ENCODE measurements around the gene LRCH1. TPM values are rescaled to one million over a fixed set of nuclear protein-coding genes. Genes with fewer than 3 reads are reported as not detected.

LRCH1 gene
- total and polyA plus RNA-seq, 2 of the 4 experiments (the other 2 are of a cell fraction) = 7.0 to 8.8 TPM

- Histone ChIP-seq H2AFZ (replicated peaks; ENCODE audit: low read length, poor library complexity) (peak overlapping the region; percentile 40), H3K9me3 (ENCODE audit: control insufficient read depth, insufficient read depth, low read length) (no peaks in the 10 kb centered on the region)
- ATAC-seq (ENCODE audit: low read depth) = no peak
Observed at GRCh38 chr13:46571189-46571908, 18.4 kb downstream of the LRCH1 start.

More at GRCh38 chr13:46571189-46571908, 18.4 kb downstream of the LRCH1 start:
- DNase-seq = peak; percentile 76
- no peak overlapping the region; the same call in 2 of the 3 replicates for H2BK15ac ChIP-seq (ENCODE audit: low read depth, low read length)
- no peak overlapping the region for H2BK20ac ChIP-seq (ENCODE audit: low read depth, low read length)
- peak overlapping the region; percentile 34 for H2BK5ac ChIP-seq (ENCODE audit: low read depth, low read length, poor library complexity, severe bottlenecking)
- in situ Hi-C loops (cut with MboI; ENCODE audit: low sequenced_read_pairs) (no loop called here), intact Hi-C loops (cut with micrococcal nuclease) (no loop called here), dilution Hi-C loops (cut with HindIII; ENCODE audit: low sequenced_read_pairs, unreplicated experiment) (no loop called here)
- POLR2A ChIA-PET (ENCODE audit: unreplicated experiment) = no interaction called here
- H2AK5ac ChIP-seq (ENCODE audit: low read depth, low read length) = peak overlapping the region; percentile 5; the same call in 1 of the 2 replicates
- H3K4me3 ChIP-seq (ENCODE audit: insufficient read depth, low read depth, low read length) = no peak overlapping the region
- peak overlapping the region; percentile 69 for H3K14ac ChIP-seq (replicated peaks; ENCODE audit: low read depth, low read length)
- no peaks in the 10 kb centered on the region for H3K36me3 ChIP-seq (ENCODE audit: control insufficient read depth, insufficient read depth, low read length)
- peaks cover 21% of the 10 kb centered on the region for H3K4me1 ChIP-seq (ENCODE audit: control insufficient read depth, insufficient read depth, low read length)
- no peak overlapping the region for H3K27ac ChIP-seq (ENCODE audit: insufficient read depth, low read length)
- no peak overlapping the region for H3K56ac ChIP-seq (ENCODE audit: extremely low read depth, insufficient read depth, low read length)
- H4K20me1 ChIP-seq (ENCODE audit: insufficient read depth, low read length) = peaks cover 45% of the 10 kb centered on the region
- no peak overlapping the region for H3K18ac ChIP-seq (ENCODE audit: low read depth, low read length)
- H3K27me3 ChIP-seq (ENCODE audit: control insufficient read depth, insufficient read depth, low read length) = no peaks in the 10 kb centered on the region
- no peak for TF ChIP-seq RFX5 (IDR thresholded peaks at IDR 0.05; ENCODE audit: low read depth, low read length)
- TF ChIP-seq ELK1 (IDR thresholded peaks at IDR 0.05; ENCODE audit: borderline replicate concordance, low read depth, low read length) = no peak
- no peak for TF ChIP-seq NFE2L2 (IDR thresholded peaks at IDR 0.05; ENCODE audit: low read depth, low read length)
- no peak for TF ChIP-seq MAFK (IDR thresholded peaks at IDR 0.05; ENCODE audit: low read depth, low read length)
- no peak for TF ChIP-seq MAZ (IDR thresholded peaks at IDR 0.05; ENCODE audit: borderline replicate concordance, low read depth, low read length)
- TF ChIP-seq CEBPB (IDR thresholded peaks at IDR 0.05; ENCODE audit: low read depth, low read length) = no peak
- TF ChIP-seq MXI1 (IDR thresholded peaks at IDR 0.05; ENCODE audit: borderline replicate concordance, low read depth, low read length) = no peak
- H2AK9ac ChIP-seq (replicated peaks; ENCODE audit: low read depth, low read length, poor library complexity) = no peak overlapping the region
- H3K9ac ChIP-seq (ENCODE audit: low read depth, low read length) = no peak overlapping the region
- peak overlapping the region; percentile 36 for H3K4ac ChIP-seq (ENCODE audit: low read depth, low read length)
- no peak overlapping the region for H4K8ac ChIP-seq (ENCODE audit: low read depth in 2 of 2, low read length in 2 of 2)
- no TSS peak for BruUV-seq (replicated peaks)
- H2BK120ac ChIP-seq (ENCODE audit: low read depth, low read length) = peak overlapping the region; percentile 37; the same call in 1 of the 2 replicates
- peak overlapping the region; percentile 68 for H3K23ac ChIP-seq (ENCODE audit: low read depth, low read length)
- CTCF ChIA-PET = no interaction called here
- 96% methylated on average over 4 of the region's 11 CpGs; no CpG with 5 or more reads in 1 of the 2 experiments for WGBS, 2 experiments (ENCODE audit: extremely low coverage in 2 of 2, insufficient read length in 1 of 2)
- no peak overlapping the region for H4K5ac ChIP-seq (ENCODE audit: low read depth, low read length)
- peaks cover 36 to 86% of the 10 kb centered on the region in 2 experiments for H3K79me1 ChIP-seq (ENCODE audit: low read depth in 1 of 2, low read length in 2 of 2)
- no peak overlapping the region for H3K4me2 ChIP-seq (ENCODE audit: low read depth, low read length)
- H3K9me1 ChIP-seq (ENCODE audit: insufficient read depth, low read length) = peaks cover 29% of the 10 kb centered on the region
- H4K91ac ChIP-seq (ENCODE audit: insufficient read depth, low read depth, low read length) = 0 out of 2 replicates have a peak overlapping the region, but pooled peaks have one; percentile 5
